NCI-H1092 (cell line): ENCODE data around the gene HAUS8.
"Not testable (repeated sequence)": the region's sequence is repeated elsewhere in the genome, so short reads cannot be mapped to it uniquely, and the experiment has no call there.

Source experiments
- DNase-seq: peaks from one replicate; lab custom pipeline; 2025; lab: John Stamatoyannopoulos, UW

The HAUS8 gene

DNA sequence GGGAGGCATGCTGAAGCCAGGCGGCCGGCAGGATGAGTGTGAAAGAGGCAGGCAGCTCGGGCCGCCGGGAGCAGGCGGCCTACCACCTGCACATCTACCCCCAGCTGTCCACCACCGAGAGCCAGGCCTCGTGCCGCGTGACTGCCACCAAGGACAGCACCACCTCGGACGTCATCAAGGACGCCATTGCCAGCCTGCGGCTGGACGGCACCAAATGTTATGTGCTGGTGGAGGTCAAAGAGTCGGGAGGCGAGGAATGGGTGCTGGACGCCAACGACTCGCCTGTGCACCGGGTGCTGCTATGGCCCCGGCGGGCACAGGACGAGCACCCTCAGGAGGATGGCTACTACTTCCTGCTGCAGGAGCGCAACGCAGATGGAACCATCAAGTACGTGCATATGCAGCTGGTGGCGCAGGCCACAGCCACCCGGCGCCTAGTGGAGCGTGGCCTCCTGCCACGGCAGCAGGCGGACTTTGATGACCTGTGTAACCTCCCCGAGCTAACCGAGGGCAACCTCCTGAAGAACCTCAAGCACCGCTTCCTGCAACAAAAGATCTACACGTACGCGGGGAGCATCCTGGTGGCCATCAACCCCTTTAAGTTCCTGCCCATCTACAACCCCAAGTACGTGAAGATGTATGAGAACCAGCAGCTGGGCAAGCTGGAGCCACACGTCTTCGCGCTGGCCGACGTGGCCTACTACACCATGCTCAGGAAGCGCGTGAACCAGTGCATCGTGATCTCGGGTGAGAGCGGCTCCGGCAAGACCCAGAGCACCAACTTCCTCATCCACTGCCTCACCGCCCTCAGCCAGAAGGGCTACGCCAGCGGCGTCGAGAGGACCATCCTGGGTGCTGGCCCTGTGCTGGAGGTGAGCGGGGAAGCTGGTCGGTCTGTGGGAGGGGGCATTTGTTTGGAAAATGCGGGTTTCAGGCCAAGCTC lies 26.7 kb upstream of the HAUS8 start:
- DNase-seq, result no peak

DNA sequence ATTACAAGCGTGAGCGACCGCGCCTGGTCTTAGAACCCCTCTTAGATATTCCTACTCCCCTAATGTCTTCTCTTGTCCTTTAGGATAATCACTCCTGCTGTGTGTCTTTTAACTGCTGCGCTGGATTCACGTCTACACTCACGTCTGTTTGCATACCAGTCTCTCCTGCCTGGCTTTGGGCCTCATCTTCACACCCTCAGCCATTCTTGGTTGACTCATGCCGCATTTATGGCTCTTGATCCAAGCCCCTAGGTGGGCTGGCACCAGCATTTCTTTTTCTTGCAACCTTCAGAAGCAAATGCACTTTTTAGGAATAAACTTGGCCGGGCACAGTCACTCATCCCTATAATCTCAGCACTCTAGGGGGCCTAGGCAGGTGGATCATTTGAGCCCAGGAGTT lies 23.1 kb upstream of the HAUS8 start:
- no peak for DNase-seq

DNA sequence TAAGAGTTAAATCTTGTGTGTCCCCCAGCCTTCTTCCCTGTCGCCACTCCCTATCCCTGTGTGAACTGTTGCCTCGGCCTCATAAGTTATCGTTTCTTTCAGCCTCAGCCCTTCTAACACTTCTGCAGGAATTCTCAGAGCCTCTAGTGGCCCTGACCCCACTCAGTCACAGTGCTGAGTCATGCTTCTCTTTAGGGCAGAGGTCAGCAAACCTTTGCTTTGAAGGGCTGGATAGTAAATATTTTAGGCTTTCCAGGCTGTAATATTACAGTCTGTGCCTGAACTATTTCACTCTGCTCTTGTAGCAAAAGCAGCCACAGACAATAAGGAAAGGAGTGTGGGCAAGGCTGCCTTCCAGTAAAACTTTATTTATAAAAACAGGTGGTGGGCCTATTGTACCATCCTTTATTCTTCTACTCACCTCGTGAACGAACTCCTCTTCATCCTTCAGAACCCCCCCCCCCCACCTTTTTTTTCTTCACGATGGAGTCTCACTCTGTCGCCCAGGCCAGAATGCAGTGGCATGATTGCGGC lies 22.4 kb upstream of the HAUS8 start:
- no peak for DNase-seq

DNA sequence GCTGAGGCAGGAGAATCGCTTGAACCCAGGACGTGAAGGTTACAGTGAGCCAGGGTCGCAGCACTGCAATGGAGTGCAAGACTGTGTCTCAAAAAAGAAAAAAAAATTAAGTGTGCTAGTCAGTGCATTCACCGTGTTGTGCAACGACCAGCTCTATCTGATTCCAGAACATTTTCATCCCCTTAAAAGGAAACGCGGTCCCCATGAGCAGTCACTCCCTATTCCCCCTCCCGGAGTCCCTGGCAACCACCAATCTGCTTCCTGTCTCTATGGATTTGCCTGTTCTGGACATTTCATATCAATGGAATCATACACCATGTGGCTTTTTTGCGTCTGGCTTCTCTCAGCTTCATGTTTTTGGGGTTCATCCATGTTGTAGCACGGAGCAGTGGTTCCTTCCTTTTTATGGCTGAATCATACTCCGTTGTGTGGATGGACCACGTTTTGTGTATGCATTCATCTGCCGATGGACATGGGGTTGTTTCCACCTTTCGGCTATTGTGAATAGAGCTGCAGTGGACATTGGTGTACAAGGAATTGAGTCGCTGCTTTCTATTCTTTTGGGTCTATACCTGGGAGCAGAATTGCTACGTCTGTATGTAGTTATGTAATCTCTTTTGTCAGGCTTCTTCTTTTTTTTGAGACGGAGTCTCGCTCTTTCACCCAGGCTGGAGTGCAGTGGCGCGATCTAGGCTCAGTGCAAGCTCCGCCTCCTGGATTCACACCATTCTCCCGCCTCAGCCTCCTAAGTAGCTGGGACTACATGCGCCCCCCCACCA lies 20.1 kb upstream of the HAUS8 start:
- DNase-seq, result no peak

DNA sequence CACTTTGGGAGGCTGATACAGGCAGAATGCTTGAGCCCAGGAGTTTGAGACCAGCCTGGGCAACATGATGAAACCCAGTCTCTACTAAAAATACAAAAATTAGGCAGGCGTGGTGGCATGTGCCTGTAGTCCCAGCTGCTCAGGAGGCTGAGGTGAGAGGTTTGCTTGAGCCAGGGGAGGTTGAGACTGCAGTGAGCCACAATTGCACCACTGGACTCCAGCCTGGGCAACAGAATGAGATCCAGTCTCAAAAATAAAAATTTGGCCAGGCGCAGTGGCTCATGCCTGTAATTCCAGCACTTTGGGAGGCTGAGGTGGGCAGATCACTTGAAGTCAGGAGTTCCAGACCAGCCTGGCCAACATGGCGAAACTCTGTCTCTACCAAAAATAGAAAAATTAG lies 19.4 kb upstream of the HAUS8 start:
- DNase-seq, result not testable (repeated sequence)

DNA sequence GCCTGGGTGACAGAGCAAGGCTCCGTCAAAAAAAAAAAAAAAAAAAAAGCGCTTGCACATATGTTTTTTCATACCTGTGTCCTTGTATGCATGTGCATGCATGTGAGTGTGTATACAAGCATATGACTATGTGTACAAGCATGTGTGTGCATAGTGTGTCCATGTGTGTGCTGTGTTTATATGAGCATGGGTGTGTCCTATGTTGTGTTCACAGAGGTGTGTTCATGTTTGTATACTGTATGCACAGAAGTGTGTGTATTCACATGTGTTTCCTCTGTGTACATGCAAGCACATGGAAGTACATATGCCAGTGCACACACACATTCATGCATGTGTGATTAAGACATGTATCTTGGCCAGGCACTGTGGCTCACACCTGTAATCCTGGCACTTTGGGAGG lies 17.4 kb upstream of the HAUS8 start:
- DNase-seq, result no peak

DNA sequence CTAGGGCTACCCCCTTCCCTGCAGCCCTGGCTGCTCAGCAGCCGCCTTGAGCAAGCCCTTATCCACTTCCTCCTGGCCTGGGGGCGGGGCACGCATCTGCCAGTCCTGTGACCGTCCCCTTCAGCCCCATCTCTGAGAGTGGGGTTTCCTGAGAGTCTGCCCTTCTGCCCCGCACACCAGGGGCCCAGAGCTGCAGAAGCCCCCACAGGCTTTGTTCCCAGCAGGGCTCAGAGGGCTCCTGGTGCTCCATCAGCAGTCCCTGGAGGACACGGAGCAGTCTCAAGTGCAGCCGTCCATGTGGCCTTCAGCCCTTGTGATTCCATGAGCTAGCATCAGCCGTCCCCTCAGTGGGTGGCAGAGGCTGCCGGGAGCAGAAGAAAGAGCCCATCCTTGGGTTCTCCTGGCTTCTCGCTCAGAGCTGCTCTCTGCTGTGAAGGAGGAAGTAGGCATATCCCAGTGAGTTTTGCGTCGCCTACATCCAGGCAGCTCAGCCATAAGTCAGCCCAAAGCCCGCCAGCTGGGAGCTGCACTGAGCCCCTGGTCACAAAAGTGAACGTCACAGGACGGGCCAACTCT lies 16.6 kb upstream of the HAUS8 start:
- no peak for DNase-seq

DNA sequence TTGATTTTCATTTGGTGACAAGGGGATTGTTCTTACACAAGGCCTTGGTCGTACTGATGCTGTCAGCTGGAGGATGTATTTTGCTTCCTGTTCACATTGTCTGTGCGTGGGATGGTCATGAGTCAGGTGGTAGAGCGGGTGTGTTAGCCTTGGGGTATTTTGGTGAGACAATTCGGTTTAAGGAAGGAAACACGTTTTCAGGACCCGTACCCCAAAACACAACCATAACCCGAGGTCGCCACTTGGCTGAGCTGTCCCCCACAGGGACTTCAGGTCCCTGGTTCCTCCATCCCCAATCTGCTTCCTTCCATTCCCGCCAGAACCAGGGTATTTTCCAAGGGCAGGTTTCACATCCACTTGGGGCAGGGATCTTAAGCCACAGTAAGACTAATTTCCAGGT lies 15.3 kb upstream of the HAUS8 start:
- no peak for DNase-seq

DNA sequence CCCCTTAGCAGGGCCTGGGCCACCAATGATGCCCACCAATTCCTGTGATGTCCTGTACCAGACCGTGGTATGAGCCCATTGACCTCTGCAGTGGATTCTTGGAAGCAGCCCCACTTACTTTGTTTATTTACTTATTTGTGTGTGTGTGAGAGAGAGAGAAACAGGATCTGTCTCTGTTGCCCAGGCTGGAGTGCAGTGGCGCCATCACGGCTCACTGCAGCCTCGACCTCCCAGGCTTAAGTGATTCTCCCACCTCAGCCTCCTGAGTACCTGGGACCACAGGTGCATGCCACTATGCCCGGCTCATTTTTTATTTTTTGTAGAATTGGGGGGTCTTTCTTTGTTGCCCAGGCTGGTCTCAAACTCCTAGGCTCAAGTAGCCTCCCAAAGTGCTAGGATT lies 13.3 kb upstream of the HAUS8 start:
- no peak for DNase-seq

DNA sequence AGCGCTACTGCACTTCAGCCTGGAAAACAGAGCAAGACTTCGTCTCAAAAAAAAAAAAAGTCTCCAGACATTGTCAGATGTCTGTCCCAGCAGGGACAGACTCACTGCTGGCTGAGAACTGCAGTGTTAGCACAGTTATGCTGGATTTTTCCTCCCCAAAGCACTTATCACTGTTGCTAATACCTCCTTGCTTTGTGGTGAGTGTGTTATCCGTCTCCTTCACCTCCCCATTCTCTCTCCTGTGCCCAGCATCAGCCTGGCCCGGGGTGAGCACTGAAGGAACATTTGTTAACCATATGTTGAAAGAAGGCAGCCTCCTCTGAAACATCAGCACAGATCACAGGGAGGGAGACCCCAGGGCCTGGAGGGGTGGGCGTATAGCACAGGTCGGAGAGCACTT lies 11.6 kb upstream of the HAUS8 start:
- no peak for DNase-seq

DNA sequence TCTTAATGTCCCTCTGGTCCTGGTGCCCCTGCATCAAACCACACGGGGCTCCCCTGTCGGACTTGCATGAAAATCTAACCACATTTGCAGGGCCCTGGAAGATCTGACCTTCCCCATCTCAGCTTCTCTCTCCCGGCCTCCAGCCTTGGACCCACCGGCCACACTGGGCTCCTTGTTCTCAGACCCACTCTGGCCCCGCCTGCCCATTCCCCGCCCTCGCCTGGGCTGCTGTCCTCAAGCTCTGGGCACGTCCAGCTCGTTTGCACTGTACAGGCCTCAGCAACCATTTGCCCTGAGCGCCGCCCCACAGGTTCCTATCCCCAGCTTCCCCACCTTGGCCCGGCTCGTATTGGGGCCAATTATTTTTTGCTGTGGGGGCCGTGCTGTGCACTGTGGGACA lies 10.9 kb upstream of the HAUS8 start:
- DNase-seq, result no peak

DNA sequence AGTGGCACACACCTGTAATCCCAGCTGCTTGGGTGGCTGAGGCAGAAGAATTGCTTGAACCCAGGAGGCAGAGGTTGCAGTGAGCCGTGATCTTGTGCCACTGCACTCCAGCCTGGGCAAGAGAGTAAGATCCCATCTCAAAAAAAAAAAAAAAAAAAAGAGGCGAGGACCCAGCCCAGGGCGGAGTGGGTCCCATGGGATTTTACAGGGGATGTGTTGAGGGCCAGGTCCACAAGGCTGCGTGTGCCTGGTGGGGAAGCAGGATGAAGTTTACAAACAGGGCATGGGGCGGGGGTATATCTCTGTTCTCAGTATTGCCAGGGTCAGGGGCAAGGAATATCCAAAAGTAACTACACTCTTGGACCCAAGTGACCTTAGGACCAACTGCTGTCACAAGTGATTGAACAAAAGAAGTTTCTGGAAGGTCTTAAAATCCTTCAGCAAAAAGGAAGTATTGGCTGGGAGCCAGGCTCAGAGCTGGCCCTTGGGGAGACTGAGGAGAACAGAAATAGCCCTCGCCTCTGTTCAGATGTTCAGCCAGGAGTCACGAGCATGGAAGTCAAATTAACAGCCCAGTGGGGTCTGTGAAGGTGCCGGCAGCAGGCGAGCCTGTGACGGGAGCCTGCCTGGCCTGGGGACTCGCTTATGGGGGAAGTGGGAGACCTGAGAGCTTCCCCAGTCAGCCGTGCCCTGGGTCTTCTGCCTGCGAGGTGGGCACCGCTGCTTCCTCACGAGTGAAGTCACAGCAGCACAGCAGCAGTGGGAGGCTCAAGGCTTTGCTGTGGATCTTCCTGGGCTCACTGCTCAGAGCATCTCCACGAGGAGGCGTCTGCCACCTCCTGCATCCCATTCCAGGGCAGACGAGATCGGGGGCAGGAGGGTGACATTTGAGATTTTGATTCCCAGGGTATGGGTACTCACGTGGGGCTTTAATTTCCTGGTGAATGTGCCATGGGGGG lies 6.7 kb upstream of the HAUS8 start:
- no peak for DNase-seq

DNA sequence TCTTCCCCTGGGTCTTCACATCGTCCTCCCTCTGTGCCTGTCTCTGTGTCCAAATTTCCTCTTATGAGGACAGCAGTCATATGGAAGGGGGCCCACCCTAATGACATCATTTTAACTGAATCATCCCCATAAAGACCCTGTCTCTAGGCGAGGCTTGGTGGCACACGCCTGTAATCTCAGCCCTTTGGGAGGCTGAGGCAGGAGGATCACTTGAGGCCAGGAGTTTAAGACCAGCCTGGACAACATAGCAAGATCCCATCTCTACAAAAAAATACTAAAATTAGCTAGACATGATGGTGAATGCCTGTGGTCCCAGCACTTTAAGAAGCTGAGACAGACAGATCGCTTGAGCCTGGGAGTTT lies 5.2 kb upstream of the HAUS8 start:
- no peak for DNase-seq

DNA sequence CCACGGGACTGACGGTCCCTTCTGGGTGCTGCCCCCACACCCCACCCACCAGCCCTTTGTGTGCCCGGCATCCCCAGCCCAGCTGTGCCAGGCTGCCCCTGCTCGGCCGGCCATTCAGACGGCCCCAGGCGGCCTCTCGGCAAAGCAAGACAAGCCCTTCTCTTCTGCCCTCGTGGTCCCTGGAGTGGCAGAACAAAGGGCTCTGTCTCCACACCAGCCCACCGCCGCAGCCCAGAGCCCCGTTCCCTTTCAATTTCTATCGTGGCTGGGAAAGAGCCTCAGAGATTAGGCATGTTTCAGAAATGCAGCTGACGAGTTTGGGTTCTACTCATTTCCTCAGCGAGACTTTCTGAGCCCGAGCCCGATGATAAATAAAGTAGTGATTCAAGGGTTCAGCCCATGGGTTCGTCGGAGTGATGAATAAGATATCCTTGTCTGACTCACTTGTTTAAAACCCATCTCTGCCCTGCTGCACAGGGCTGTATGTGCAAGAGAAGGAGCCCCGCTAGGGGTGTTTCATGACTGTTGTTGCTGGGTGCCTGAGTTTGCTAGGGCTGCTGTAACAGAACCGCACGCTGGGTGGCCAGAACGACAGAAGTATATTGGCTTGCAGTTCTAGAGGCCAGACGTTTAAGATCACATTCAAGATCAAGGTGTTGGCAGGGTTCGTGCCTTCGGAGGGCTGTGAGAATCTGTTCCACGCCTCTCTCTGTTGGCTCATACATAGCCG lies 4.6 kb upstream of the HAUS8 start:
- DNase-seq, result peak; percentile 23

DNA sequence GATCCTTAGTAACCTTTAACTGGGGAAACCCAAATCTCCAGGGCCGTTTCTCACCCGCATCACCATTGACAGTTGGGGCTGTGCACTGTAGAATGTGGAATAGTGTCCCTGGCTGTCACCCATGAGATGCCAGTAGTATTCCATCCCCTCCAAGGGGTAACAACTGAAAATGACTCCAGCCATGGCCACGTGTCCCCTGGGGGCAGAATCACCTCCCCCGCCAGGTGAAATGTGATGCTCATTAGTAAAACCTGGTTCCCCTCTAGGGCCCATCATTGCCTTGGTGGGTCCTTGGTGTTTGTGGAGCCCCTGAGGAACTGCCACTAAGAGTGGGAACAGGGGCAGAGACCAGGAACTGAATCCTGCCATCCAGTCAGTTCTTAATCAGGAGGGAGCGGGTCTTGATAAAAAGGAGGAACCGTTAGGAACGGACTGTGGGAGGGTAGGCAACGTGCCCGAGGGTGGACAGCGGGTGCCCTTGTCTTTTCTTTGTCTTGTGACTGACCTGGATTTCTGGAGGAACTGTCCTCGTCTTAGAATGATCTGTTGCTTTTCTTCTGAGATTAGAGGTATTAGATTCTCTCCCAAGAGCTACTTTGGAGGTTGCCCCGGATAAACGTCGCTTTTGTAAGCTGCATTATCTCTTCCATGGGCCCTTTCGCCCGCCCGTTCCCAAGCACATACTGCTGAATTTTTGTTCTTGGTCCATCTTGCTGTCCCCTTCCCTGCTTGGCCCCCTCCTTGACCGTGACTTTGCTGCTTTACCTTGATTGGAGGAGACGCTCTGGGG lies 3.9 kb upstream of the HAUS8 start:
- DNase-seq, result no peak

DNA sequence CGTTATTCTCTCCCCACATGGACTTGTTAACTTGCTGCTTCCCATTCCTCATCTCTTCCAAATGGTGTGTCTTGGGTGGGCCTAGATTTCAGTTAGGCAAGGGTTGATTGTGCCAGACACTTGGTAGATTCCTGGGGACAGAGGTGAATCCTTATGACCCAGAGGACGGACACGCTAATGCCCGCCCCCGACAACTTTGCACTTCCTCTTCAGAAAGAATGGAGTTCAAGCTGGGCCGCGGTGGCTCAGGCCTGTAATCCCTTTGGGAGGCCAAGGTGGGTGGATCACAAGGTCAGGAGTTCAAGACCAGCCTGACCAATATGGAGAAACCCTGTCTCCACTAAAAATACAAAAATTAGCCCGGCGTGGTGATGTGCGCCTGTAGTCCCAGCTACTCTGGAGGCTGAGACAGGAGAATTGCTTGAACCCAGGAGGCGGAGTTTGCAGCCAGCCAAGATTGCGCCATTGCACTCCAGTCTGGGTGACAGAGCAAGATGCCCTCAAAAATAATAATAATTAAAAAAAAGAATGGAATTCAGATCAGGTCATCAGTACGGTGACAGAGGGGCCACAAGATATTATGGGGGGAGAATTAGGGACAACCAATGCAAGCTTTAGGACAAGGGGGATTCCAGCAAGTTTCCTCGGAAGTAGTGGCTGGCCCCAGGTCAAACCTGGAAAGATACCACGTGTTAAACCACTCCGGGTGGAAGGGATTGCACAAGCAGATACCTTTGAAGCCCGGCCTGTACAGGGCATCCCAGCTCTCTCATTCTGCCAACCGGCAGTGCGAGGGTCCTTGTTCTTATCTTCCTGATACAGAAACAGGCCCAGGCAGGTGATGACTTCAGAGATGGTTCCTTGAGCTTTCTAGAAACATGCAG lies 3.0 kb upstream of the HAUS8 start:
- DNase-seq, result no peak

DNA sequence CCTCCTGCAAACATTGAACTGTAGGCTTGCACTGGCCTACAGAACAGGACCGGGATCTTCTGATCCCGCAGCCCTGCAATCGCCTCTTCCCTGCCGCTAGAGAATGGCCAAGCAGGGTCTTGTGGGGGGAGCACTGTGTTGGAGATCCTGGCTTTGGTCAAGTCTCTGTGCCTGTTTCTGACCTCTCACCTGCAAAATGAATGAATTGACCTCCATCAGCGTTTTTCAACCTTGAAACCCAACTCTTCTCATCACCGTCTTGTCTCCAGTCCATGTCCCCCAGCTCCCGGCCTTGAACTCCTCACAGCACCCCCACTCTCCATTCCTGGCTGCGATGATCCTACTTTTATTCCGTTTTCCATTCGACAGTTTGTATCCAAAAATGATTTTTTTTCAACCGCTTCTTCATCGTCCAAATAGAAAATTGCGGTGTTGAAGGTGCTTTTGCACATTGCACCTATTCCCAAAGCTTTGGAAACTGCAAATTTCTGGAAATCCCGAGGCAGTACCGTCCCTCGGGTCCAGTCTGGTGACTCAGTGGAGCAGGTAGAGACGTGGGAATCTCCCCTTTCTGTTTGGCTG lies 2.3 kb upstream of the HAUS8 start:
- DNase-seq, result no peak

DNA sequence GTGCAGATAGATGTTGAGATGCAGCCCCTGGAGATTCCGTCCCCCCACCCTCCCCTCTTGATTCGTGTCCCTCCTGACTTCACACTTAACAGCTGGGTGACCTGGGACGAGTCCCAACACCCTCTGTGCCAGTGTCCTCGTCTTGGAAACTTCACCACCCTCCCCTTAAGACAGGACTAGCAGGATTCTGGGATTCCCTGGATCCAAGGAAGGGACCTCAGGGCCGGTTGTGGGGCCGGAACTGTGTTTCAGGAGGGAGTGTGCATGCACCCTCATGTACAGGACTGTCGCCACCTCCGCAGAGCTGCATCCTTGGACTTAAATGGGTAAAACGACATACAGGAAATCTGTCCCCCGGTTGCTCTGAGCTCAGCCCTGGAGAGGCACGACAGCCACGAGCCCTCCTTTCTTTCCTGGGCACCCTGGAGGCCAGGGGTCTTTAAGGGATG lies 1.3 kb upstream of the HAUS8 start:
- DNase-seq, result no peak
